Stimulated activated CD4-positive, alpha-beta T cell treated with anti-CD3 and anti-CD28 coated beads, TNF-alpha, amount 100 ng/mL, for 48 hours (primary cell): ENCODE data around the gene BSCL2.
"Not testable (repeated sequence)": the region's sequence is repeated elsewhere in the genome, so short reads cannot be mapped to it uniquely, and the experiment has no call there.

Experiments
- DNase-seq, 3 donors: peaks; one replicate each; pipeline ENCODE4 v3.0.0-alpha.2; 2020; ENCODE audit warnings: low read depth in 3 of 3

Gene BSCL2

GRCh38 chr11:62656796-62657429 lies 50.3 kb downstream of the BSCL2 start:
- DNase-seq = no peak

GRCh38 chr11:62654297-62654696 lies 52.9 kb downstream of the BSCL2 start:
- DNase-seq = no peak

- DNase-seq = no peak
Measured at GRCh38 chr11:62652161-62653006, 54.8 kb downstream of the BSCL2 start.

- not testable (repeated sequence) for DNase-seq
Measured at GRCh38 chr11:62650283-62650682, 56.9 kb downstream of the BSCL2 start.

GRCh38 chr11:62649486-62649885 lies 57.7 kb downstream of the BSCL2 start:
- DNase-seq = no peak

GRCh38 chr11:62648967-62649364 lies 58.3 kb downstream of the BSCL2 start:
- no peak for DNase-seq

GRCh38 chr11:62648185-62648966 lies 58.8 kb downstream of the BSCL2 start:
- DNase-seq = no peak

- DNase-seq = no peak
Measured at GRCh38 chr11:62647609-62648005, 59.6 kb downstream of the BSCL2 start.

- DNase-seq = no peak
Measured at GRCh38 chr11:62646825-62647608, 60.2 kb downstream of the BSCL2 start.

GRCh38 chr11:62645946-62646824 lies 61.0 kb downstream of the BSCL2 start, which contains the start of gene GANAB:
GANAB (minus strand) TSS chr11:62646613; CDS start chr11:62646599, 14 bp downstream.
- peak; percentile 99 to 100 (median 99) for DNase-seq

GRCh38 chr11:62645671-62645945 lies 61.6 kb downstream of the BSCL2 start:
- no peak for DNase-seq

GRCh38 chr11:62644220-62644619 lies 63.0 kb downstream of the BSCL2 start:
- DNase-seq = no peak
